Cardiac muscle cell (in vitro differentiated cells and primary cell): Measurements from ENCODE around the gene MRPL18. TPM values are rescaled to one million over a fixed set of nuclear protein-coding genes. Genes with fewer than 3 reads are reported as not detected.

ENCODE experiments used
- DNase-seq, 2 donors: peaks; one replicate each; pipeline versions ENCODE4 v3.0.0 to v3.0.0-alpha.2; 2010 to 2017; ENCODE audit warnings: low read depth in 1 of 2, low spot score in 1 of 2
- H3K27ac ChIP-seq: fragments of 200-600 bp; sonication (generic); 2 replicates; pipeline ENCODE4 v1.5.1; 2016
- H3K27me3 ChIP-seq: fragments of 200-600 bp; sonication (generic); 2 replicates; pipeline ENCODE4 v1.6.0; 2016; ENCODE audit warnings: control low read depth
- H3K36me3 ChIP-seq: fragments of 200-600 bp; sonication (generic); 2 replicates; pipeline ENCODE4 v1.5.1; 2016; ENCODE audit warnings: control low read depth
- H3K4me1 ChIP-seq: fragments of 200-600 bp; sonication (generic); 2 replicates; pipeline ENCODE4 v1.8.1; 2017; ENCODE audit warnings: low read depth, mild to moderate bottlenecking, mixed run types
- H3K4me3 ChIP-seq: fragments of 200-600 bp; sonication (generic); 2 replicates; pipeline ENCODE4 v1.5.1; 2016; ENCODE audit warnings: mild to moderate bottlenecking
- H3K9me3 ChIP-seq: fragments of 200-600 bp; sonication (generic); 2 replicates; pipeline ENCODE4 v1.5.1; 2017; ENCODE audit warnings: low read depth, mild to moderate bottlenecking, control low read depth
- polyA plus RNA-seq: library from polyadenylated mRNA; unstranded; fragments of >200 nt; fragmentation: Nextera tagmentation; extraction: Ambion mirVana; gene quantifications from 2 replicates; pipeline ENCODE4 v1.2.1, GENCODE V29; 2016
- total RNA-seq: library from RNA; depleted of rRNA; stranded (reverse); fragments of >200 nt; gene quantifications from 2 replicates; pipeline ENCODE4 v1.2.3, GENCODE V29; 2016
- TF ChIP-seq, protein P1 (sequence below): IDR thresholded peaks from 2 replicates; pipeline ENCODE4 v1.5.1; 2012; ENCODE audit warnings: low read depth, mild to moderate bottlenecking, low read length

Gene MRPL18
- total and polyA plus RNA-seq, 2 experiments from 2014 or later = 50.5 to 75.6 TPM

DNA sequence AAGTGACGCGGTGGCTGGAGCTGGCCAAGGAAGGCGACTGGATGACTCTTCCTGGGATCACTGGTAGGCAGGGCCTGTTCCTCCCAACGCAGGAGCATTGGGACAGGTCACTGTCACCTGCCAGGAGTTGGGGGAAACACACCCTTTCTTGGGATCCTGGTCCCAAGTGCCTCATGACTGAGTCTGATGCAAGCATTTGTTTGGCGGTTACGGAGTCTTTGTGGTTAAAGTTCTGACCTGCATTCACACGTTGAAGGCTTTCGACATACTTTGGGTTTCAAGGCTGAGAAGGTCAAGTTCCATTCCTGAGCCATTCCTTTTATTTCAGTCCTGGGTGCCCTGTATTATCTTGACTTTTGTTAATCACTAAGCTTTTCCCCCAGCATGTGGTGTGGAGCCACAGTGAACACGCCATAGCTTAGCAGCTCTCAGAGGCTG, 15.8 kb downstream of the MRPL18 start:
- Histone ChIP-seq H3K9me3 (no peaks in the 10 kb centered on the region), H3K36me3 (no peaks in the 10 kb centered on the region), H3K4me1 (no peaks in the 10 kb centered on the region), H3K27me3 (no peaks in the 10 kb centered on the region), H3K27ac (no peak overlapping the region), H3K4me3 (no peak overlapping the region)
- TF ChIP-seq, protein P1, sequence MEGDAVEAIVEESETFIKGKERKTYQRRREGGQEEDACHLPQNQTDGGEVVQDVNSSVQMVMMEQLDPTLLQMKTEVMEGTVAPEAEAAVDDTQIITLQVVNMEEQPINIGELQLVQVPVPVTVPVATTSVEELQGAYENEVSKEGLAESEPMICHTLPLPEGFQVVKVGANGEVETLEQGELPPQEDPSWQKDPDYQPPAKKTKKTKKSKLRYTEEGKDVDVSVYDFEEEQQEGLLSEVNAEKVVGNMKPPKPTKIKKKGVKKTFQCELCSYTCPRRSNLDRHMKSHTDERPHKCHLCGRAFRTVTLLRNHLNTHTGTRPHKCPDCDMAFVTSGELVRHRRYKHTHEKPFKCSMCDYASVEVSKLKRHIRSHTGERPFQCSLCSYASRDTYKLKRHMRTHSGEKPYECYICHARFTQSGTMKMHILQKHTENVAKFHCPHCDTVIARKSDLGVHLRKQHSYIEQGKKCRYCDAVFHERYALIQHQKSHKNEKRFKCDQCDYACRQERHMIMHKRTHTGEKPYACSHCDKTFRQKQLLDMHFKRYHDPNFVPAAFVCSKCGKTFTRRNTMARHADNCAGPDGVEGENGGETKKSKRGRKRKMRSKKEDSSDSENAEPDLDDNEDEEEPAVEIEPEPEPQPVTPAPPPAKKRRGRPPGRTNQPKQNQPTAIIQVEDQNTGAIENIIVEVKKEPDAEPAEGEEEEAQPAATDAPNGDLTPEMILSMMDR = no peak
- peak in 1 of 2 donors; percentile 83 for DNase-seq

- H3K9me3 ChIP-seq = no peaks in the 10 kb centered on the region
- no peak overlapping the region for H3K4me3 ChIP-seq
- no peak overlapping the region for H3K27ac ChIP-seq
- peak in 1 of 2 donors; percentile 60 for DNase-seq
- H3K27me3 ChIP-seq = no peaks in the 10 kb centered on the region
- no peaks in the 10 kb centered on the region for H3K36me3 ChIP-seq
- TF ChIP-seq, protein P1 = no peak
- H3K4me1 ChIP-seq = no peaks in the 10 kb centered on the region
Observed at GRCh38 chr6:159807150-159807858, 17.0 kb downstream of the MRPL18 start.

- no peaks in the 10 kb centered on the region for H3K36me3 ChIP-seq
- H3K4me3 ChIP-seq = no peak overlapping the region
- H3K9me3 ChIP-seq = no peaks in the 10 kb centered on the region
- H3K27ac ChIP-seq = no peak overlapping the region
- H3K27me3 ChIP-seq = no peaks in the 10 kb centered on the region
- H3K4me1 ChIP-seq = no peaks in the 10 kb centered on the region
- TF ChIP-seq, protein P1 = no peak
- DNase-seq = no peak
Observed at GRCh38 chr6:159808647-159809046, 18.4 kb downstream of the MRPL18 start.

DNA sequence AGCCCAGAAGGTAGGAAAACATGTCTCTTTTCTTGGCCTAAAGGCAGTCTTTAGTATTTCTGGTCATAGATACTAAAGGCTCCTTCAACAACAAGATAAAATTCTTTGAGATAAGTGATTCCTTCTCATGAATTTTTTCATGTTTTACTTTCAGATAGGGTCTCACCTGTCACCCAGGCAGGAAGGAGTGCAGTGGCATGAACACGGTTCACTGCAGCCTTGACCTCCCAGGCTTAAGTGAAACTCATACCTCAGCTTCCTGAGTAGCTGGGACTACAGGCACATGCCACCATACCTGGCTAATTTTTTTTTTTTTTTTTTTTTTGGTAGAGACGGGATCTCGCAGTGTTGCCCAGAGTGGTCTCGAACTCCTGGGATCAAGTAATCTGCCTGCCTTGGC, 18.9 kb downstream of the MRPL18 start:
- H3K27ac ChIP-seq = no peak overlapping the region
- TF ChIP-seq, protein P1 = no peak
- no peaks in the 10 kb centered on the region for H3K27me3 ChIP-seq
- no peaks in the 10 kb centered on the region for H3K36me3 ChIP-seq
- DNase-seq = no peak
- H3K9me3 ChIP-seq = no peaks in the 10 kb centered on the region
- H3K4me3 ChIP-seq = no peak overlapping the region
- no peaks in the 10 kb centered on the region for H3K4me1 ChIP-seq

GRCh38 chr6:159813781-159814180, 23.5 kb downstream of the MRPL18 start:
- H3K9me3 ChIP-seq = no peaks in the 10 kb centered on the region
- H3K36me3 ChIP-seq = no peaks in the 10 kb centered on the region
- no peak overlapping the region for H3K27ac ChIP-seq
- no peaks in the 10 kb centered on the region for H3K27me3 ChIP-seq
- DNase-seq = no peak
- H3K4me1 ChIP-seq = peaks cover 7% of the 10 kb centered on the region
- TF ChIP-seq, protein P1 = no peak
- H3K4me3 ChIP-seq = no peak overlapping the region
